Measurements from ENCODE around the gene SRD5A1. TPM values are rescaled to one million over a fixed set of nuclear protein-coding genes. Genes with fewer than 3 reads are reported as not detected.

SRD5A1 gene
- total RNA-seq, 1 donor from 2014 or later, result 14.8 TPM

DNA sequence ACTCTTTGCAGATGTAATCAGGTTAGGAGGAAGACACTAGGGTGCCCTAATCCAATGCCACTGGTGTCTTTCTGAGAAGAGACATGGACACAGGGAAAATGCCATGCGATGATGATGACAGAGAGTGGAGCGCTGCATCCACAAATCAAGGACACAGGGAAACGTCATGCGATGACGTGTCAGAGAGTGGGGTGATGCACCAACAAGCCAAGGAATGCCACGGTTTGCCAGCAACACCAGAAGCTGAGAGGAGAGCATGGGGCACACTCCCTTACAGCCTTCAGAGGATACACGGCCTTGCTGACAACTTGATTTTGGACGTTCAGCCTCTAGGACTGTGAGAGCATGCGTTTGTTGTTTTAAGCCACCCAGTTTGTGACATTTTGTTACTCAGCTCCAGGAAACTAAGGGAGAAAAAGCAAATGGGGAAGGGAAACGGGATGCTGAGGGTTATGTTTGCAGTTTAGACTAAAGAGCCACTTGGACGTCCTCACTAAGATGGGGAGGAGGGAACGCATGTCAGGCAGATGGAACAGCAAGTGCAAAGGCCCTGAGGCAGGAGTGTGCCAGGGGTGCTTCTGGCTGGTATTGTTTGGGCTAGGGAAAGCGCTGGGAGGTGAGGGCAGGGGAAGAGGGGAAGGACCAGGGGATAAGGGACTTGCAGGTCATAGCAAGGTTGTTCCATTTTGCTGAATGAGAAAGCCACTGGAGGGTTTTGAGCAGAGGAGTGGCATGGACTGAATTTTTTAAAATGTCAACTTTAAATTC, 77.5 kb downstream of the SRD5A1 start:
- ATAC-seq (ENCODE audit: low read depth) (no peak), DNase-seq (no peak)
- H3K4me1 Mint-ChIP-seq, result peaks cover 18% of the 10 kb centered on the region
- POLR2A ChIA-PET, result interaction anchor here (1.4 to 3.3 kb wide), 3 partner anchors 18 to 78 kb away, joined by 11 to 44 read pairs (median 22); partner anchors contain the start of genes NSUN2 and SRD5A1
- H3K27ac Mint-ChIP-seq, result no peak overlapping the region
- CTCF ChIA-PET, result interaction anchor here (1.1 to 2.1 kb wide), 2 partner anchors 50 to 78 kb away, joined by 3 to 6 read pairs; partner anchors contain the start of gene NSUN2
- intact Hi-C loops (cut with micrococcal nuclease), result loop anchor here (10.0 kb wide), 1 partner anchor 956 kb away; no protein-coding TSS in a partner anchor
- TF ChIP-seq, protein P1, sequence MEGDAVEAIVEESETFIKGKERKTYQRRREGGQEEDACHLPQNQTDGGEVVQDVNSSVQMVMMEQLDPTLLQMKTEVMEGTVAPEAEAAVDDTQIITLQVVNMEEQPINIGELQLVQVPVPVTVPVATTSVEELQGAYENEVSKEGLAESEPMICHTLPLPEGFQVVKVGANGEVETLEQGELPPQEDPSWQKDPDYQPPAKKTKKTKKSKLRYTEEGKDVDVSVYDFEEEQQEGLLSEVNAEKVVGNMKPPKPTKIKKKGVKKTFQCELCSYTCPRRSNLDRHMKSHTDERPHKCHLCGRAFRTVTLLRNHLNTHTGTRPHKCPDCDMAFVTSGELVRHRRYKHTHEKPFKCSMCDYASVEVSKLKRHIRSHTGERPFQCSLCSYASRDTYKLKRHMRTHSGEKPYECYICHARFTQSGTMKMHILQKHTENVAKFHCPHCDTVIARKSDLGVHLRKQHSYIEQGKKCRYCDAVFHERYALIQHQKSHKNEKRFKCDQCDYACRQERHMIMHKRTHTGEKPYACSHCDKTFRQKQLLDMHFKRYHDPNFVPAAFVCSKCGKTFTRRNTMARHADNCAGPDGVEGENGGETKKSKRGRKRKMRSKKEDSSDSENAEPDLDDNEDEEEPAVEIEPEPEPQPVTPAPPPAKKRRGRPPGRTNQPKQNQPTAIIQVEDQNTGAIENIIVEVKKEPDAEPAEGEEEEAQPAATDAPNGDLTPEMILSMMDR (IDR thresholded peaks at IDR 0.05), result no peak
- no peaks in the 10 kb centered on the region for H3K9me3 Mint-ChIP-seq
- no peaks in the 10 kb centered on the region for H3K27me3 Mint-ChIP-seq
- peaks cover 1% of the 10 kb centered on the region for H3K36me3 Mint-ChIP-seq (ENCODE audit: low read depth)
- H3K4me3 Mint-ChIP-seq, result peak overlapping the region; percentile 1

DNA sequence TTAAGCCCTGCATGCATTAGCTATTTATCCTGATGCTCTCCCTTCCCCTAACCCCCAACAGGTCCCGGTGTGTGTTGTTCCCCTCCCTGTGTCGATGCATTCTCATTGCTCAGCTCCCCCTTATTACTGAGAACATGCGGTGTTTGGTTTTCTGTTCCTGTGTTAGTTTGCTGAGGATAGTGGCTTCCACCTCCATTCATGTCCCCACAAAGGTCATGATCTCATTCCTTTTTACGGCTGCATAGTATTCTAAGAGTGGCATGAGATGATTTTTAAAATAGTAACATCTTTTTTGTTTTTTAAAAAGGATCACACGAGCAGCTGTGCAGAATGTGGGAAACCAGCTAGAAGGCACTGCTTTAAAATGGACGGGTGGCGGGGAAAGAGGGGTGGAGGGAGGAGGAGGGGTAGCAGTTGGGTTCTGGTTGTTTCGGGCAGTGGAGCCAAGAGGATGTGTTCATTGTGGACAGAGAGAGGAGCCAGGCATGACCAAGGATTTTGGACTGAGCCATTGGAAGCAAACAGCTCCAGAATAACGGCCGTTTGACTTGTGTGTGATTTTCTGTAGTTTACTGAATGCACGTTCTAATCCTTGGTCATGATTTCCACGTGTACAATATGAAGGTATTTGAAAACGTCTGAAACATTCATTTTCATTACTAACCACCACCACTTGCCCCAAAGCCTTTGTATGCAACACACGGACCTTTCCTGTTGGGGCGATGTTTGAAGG, 78.3 kb downstream of the SRD5A1 start:
- Mint-ChIP-seq H3K27me3 (no peaks in the 10 kb centered on the region), H3K36me3 (ENCODE audit: low read depth) (peaks cover 6% of the 10 kb centered on the region), H3K4me3 (peak overlapping the region; percentile 89), H3K27ac (peak overlapping the region; percentile 92), H3K4me1 (peaks cover 26% of the 10 kb centered on the region), H3K9me3 (no peaks in the 10 kb centered on the region)
- TF ChIP-seq, protein P1 (IDR thresholded peaks at IDR 0.05), result no peak
- intact Hi-C loops (cut with micrococcal nuclease), result loop anchor here (1.0 to 10.0 kb wide), 4 partner anchors 33 to 1158 kb away; partner anchors contain the start of genes FASTKD3 and MTRR
- DNase-seq, result no peak
- ChIA-PET POLR2A (interaction anchor here (0.8 to 3.3 kb wide), 5 partner anchors 17 to 79 kb away, joined by 3 to 44 read pairs (median 11); partner anchors contain the start of genes NSUN2 and SRD5A1), CTCF (interaction anchor here (1.0 to 2.1 kb wide), 3 partner anchors 34 to 79 kb away, joined by 3 to 7 read pairs (median 6); partner anchors contain the start of gene NSUN2)
- ATAC-seq (ENCODE audit: low read depth), result no peak

DNA sequence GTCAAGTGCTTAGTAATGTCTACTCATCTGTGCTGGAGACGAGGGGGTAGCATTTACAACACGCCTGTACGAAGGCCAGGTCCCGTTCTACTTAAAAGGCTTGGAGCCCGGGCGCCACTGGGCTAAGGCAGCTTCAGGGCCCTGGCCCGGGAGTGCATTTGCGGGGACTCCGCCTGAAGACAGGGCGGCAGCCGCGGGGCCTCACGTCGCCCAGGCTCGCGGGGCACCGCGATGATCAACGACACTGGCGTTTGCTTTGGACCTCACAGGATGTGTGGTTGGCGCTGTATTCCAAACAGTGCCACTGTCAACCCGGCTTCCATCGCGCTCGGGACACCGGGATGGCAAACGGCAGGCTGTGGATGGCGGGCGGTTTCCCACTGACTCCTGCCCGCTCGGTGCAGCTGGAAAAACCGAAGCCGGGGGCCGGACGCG, 78.9 kb downstream of the SRD5A1 start:
- peaks cover 32% of the 10 kb centered on the region for H3K4me1 Mint-ChIP-seq
- peak overlapping the region; percentile 89 for H3K4me3 Mint-ChIP-seq
- intact Hi-C loops (cut with micrococcal nuclease), result loop anchor here (1.0 to 10.0 kb wide), 4 partner anchors 33 to 1157 kb away; partner anchors contain the start of genes FASTKD3 and MTRR

DNA sequence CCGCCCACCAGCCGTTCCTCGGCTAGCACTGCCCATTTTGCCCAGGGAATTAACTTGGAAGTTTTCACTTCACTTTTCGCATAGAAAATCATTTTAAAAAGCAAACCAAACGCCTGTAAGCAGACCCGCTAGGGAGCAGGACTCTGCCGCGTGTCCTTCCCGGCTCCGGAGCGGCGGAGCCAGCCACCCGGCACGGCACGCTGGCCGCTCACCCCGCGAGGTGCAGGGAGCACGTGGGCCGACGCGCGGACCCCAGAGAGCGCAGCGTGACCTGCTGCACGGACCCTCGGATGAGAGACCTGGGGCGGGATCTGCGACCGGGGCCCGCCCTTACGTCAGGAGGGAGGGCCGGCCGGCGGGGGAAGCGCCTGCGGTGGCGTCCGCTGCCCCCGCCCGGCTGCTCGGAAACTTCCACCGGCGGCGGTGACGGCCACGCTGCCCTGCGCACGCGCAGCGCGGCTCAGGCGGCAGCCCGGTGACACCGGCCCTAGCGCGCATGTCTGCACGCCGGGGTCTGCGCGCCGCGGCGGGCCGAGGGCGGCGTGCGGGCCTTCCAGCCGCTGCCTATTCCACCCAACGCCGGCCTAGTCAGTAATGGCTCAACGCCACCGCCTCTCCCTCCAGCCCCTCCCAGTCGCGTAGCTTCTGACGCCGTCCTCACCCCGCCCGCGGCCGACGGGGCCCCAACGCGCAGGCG, 79.5 kb downstream of the SRD5A1 start:
- H3K4me3 Mint-ChIP-seq, result peak overlapping the region; percentile 89
- CTCF ChIA-PET, result interaction anchor here (2.1 kb wide), 1 partner anchor 80 kb away, joined by 6 read pairs; the partner anchor contains the start of gene NSUN2

More for the DNA sequence above, 78.9 kb downstream of the SRD5A1 start:
- Mint-ChIP-seq H3K9me3 (no peaks in the 10 kb centered on the region), H3K27me3 (no peaks in the 10 kb centered on the region), H3K27ac (peak overlapping the region; percentile 92), H3K36me3 (ENCODE audit: low read depth) (peaks cover 6% of the 10 kb centered on the region)
- POLR2A ChIA-PET, result interaction anchor here (0.8 to 3.3 kb wide), 6 partner anchors 10 to 80 kb away, joined by 3 to 44 read pairs (median 9); partner anchors contain the start of genes NSUN2 and SRD5A1
- ATAC-seq (ENCODE audit: low read depth), result peak; percentile 9
- CTCF ChIA-PET, result interaction anchor here (1.0 to 2.1 kb wide), 2 partner anchors 33 to 80 kb away, joined by 6 to 7 read pairs; partner anchors contain the start of gene NSUN2
- peak; percentile 55 for DNase-seq
- TF ChIP-seq, protein P1 (IDR thresholded peaks at IDR 0.05), result no peak

More for the DNA sequence above, 79.5 kb downstream of the SRD5A1 start:
- peaks cover 38% of the 10 kb centered on the region for H3K4me1 Mint-ChIP-seq
- TF ChIP-seq, protein P1 (IDR thresholded peaks at IDR 0.05), result no peak
- peak overlapping the region; percentile 92 for H3K27ac Mint-ChIP-seq
- no peaks in the 10 kb centered on the region for H3K9me3 Mint-ChIP-seq
- intact Hi-C loops (cut with micrococcal nuclease), result loop anchor here (1.0 to 10.0 kb wide), 9 partner anchors 16 to 1218 kb away; partner anchors contain the start of genes FASTKD3, MED10, MTRR and NSUN2
- ATAC-seq (ENCODE audit: low read depth), result peak; percentile 79
- no peaks in the 10 kb centered on the region for H3K27me3 Mint-ChIP-seq
- peaks cover 8% of the 10 kb centered on the region for H3K36me3 Mint-ChIP-seq (ENCODE audit: low read depth)
- POLR2A ChIA-PET, result interaction anchor here (0.6 to 3.3 kb wide), 16 partner anchors 9 to 1290 kb away, joined by 3 to 44 read pairs (median 5); partner anchors contain the start of genes ICE1, MED10, NSUN2 and SRD5A1
- DNase-seq, result peak; percentile 98
